Heart left ventricle (tissue), 13 donors: ENCODE measurements around the gene MLXIP.

Source experiments
- CTCF ChIP-seq, 12 donors: fragments of 200-600 bp; sonication (generic) in 4 of 12; IDR thresholded peaks; one replicate each; pipeline versions ENCODE4 v1.5.0 to v1.8.0; 2018 to 2022; ENCODE audit warnings: antibody characterized with exemption in 12 of 12, mild to moderate bottlenecking in 5 of 12
- POLR2A ChIP-seq, 2 donors: fragments of 450-650 bp; IDR thresholded peaks; one replicate each; pipeline ENCODE4 v1.6.1; 2017; ENCODE audit warnings: antibody characterized with exemption in 2 of 2, mild to moderate bottlenecking in 2 of 2, moderate library complexity in 2 of 2
- donor health status: ischemic (EF 13 %, LVEDD 7.1; RV severe dilation, severe dysfunction).
- donor health status: DM: no; HTN: yes; CAD: no.
- donor health status: DM: no; HTN: no; CAD: no.
- donor health status: ischemic (EF 25% LVEDD 6.9; RV normal size, moderate dysfunction).
- donor health status: ischemic (EF 25% LVEDD 5.7; RV mildly dilated, moderate dysfunction).
- donor health status: ischemic (EF 35%, LVEDD 5.7; RV mildly dilated, moderate dysfunction).
- donor health status: nonischemic (EF 11% LVEDD 7.7; RV severe dilation, severe dysfunction).
- donor health status: DM: yes; HTN: yes; CAD: no.
- donor health status: PGD.
- donor health status: ischemic (EF 29% LVEDD 5.4; RV normal size, mild dysfunction).
- donor health status: nonischemic (EF 23%, LVEDD 6.1; RV moderate dilation, normal function).

- TF ChIP-seq CTCF (IDR thresholded peaks at IDR 0.05) (no peak), POLR2A (IDR thresholded peaks at IDR 0.05) (no peak)
Measured at GRCh38 chr12:122138616-122139015, 60.1 kb downstream of the MLXIP start.
